IMR-90 (cell line): ENCODE results near the gene EMC8. TPM values are rescaled to one million over a fixed set of nuclear protein-coding genes. Genes with fewer than 3 reads are reported as not detected.

Experiments used
- ATAC-seq: fragments of 200-7000 bp; cut with Tn5 transposase; 2 replicates; pipeline ENCODE4 v1.9.1; 2020; ENCODE audit warnings: low read depth, mild to moderate bottlenecking, moderate library complexity
- BruUV-seq: library from RNA; stranded (reverse); fragments of 400-500 nt; replicated peaks from 2 replicates; lab custom pipeline; 2021; lab: Mats Ljungman, UMichigan
- CTCF ChIA-PET: fragments of 300-600 bp; formaldehyde crosslinking; extraction: SDS; loops from one replicate; lab custom pipeline; 2021; ENCODE audit warnings: antibody characterized with exemption; lab: Yijun Ruan, JAX
- POLR2A ChIA-PET: fragments of 300-600 bp; sonication (Branson Sonifier 250); formaldehyde crosslinking; loops from one replicate; lab custom pipeline; 2022; ENCODE audit warnings: antibody characterized with exemption; ENCODE audit not compliant: unreplicated experiment; lab: Charles Lee
- DNase-seq: peaks from one replicate; pipeline ENCODE4 v3.0.0; 2013
- H2AFZ ChIP-seq: replicated peaks from 2 replicates; pipeline ENCODE3; 2013; ENCODE audit warnings: low read length, mild to moderate bottlenecking; ENCODE audit not compliant: poor library complexity
- H2AK5ac ChIP-seq: 2 replicates; pipeline ENCODE4 v1.6.1; 2013; ENCODE audit warnings: low read depth, low read length, inconsistent platforms
- H2AK9ac ChIP-seq: replicated peaks from 2 replicates; pipeline ENCODE3; 2013; ENCODE audit warnings: mild to moderate bottlenecking, low read depth, low read length, moderate library complexity; ENCODE audit not compliant: poor library complexity
- H2BK120ac ChIP-seq: 2 replicates; pipeline ENCODE4 v1.6.1; 2013; ENCODE audit warnings: low read depth, low read length, inconsistent platforms
- H2BK15ac ChIP-seq: 3 replicates; pipeline ENCODE4 v1.6.1; 2013; ENCODE audit warnings: low read depth, low read length, inconsistent platforms
- H2BK20ac ChIP-seq: 2 replicates; pipeline ENCODE4 v1.6.1; 2013; ENCODE audit warnings: low read depth, mild to moderate bottlenecking, inconsistent platforms, low read length, moderate library complexity
- H2BK5ac ChIP-seq: 2 replicates; pipeline ENCODE4 v1.6.1; 2013; ENCODE audit warnings: mild to moderate bottlenecking, low read depth, low read length, inconsistent platforms; ENCODE audit not compliant: poor library complexity, severe bottlenecking
- H3K14ac ChIP-seq: replicated peaks from 2 replicates; pipeline ENCODE4 v1.6.1; 2013; ENCODE audit warnings: low read depth, low read length, inconsistent platforms
- H3K18ac ChIP-seq: 2 replicates; pipeline ENCODE4 v1.6.1; 2013; ENCODE audit warnings: low read depth, low read length, control low read depth
- H3K23ac ChIP-seq: 2 replicates; pipeline ENCODE4 v1.6.1; 2013; ENCODE audit warnings: low read depth, low read length, inconsistent platforms
- H3K27ac ChIP-seq: 2 replicates; pipeline ENCODE4 v1.5.1; 2013; ENCODE audit warnings: mild to moderate bottlenecking, control low read depth, low read length; ENCODE audit not compliant: insufficient read depth
- H3K27me3 ChIP-seq: 2 replicates; pipeline ENCODE4 v1.6.1; 2013; ENCODE audit warnings: low read length; ENCODE audit not compliant: control insufficient read depth, insufficient read depth
- H3K36me3 ChIP-seq: 2 replicates; pipeline ENCODE4 v1.6.1; 2013; ENCODE audit warnings: low read length, mixed read lengths; ENCODE audit not compliant: control insufficient read depth, insufficient read depth
- H3K4ac ChIP-seq: 2 replicates; pipeline ENCODE4 v1.6.1; 2013; ENCODE audit warnings: low read depth, low read length, inconsistent platforms
- H3K4me1 ChIP-seq: 2 replicates; pipeline ENCODE4 v1.6.1; 2013; ENCODE audit warnings: low read length, mixed read lengths; ENCODE audit not compliant: control insufficient read depth, insufficient read depth
- H3K4me2 ChIP-seq: 2 replicates; pipeline ENCODE4 v1.6.1; 2013; ENCODE audit warnings: low read depth, mild to moderate bottlenecking, control low read depth, low read length, moderate library complexity
- H3K4me3 ChIP-seq: 2 replicates; pipeline ENCODE4 v1.5.1; 2013; ENCODE audit warnings: low read depth, mild to moderate bottlenecking, control low read depth, low read length, moderate library complexity; ENCODE audit not compliant: insufficient read depth
- H3K56ac ChIP-seq: 2 replicates; pipeline ENCODE4 v1.6.1; 2013; ENCODE audit warnings: low read length, inconsistent platforms; ENCODE audit not compliant: insufficient read depth; ENCODE audit errors: extremely low read depth
- H3K79me1 ChIP-seq, 2 experiments: 2 replicates each; pipeline ENCODE4 v1.6.1; 2013; ENCODE audit warnings: low read length in 2 of 2, inconsistent platforms in 1 of 2, low read depth in 1 of 2
- H3K9ac ChIP-seq: 2 replicates; pipeline ENCODE4 v1.6.1; 2013; ENCODE audit warnings: low read depth, low read length, control low read depth
- H3K9me1 ChIP-seq: 2 replicates; pipeline ENCODE4 v1.6.1; 2013; ENCODE audit warnings: low read length, inconsistent platforms; ENCODE audit not compliant: insufficient read depth
- H3K9me3 ChIP-seq: 2 replicates; pipeline ENCODE4 v1.6.1; 2013; ENCODE audit warnings: low read length; ENCODE audit not compliant: control insufficient read depth, insufficient read depth
- H4K20me1 ChIP-seq: 2 replicates; pipeline ENCODE4 v1.6.1; 2013; ENCODE audit warnings: low read length, inconsistent platforms; ENCODE audit not compliant: insufficient read depth
- H4K5ac ChIP-seq: 2 replicates; pipeline ENCODE4 v1.6.1; 2013; ENCODE audit warnings: mild to moderate bottlenecking, low read depth, low read length, control low read depth
- H4K8ac ChIP-seq, 2 experiments: 2 replicates each; pipeline ENCODE4 v1.6.1; 2013; ENCODE audit warnings: low read depth in 2 of 2, low read length in 2 of 2, control low read depth in 1 of 2, inconsistent platforms in 1 of 2
- H4K91ac ChIP-seq: 2 replicates; pipeline ENCODE4 v1.6.1; 2013; ENCODE audit warnings: low read depth, low read length, inconsistent platforms; ENCODE audit not compliant: insufficient read depth
- MAFK ChIP-seq: IDR thresholded peaks from 2 replicates; pipeline ENCODE4 v1.6.1; 2012; ENCODE audit warnings: low read depth, low read length, improper control_type of control experiment
- RAD21 ChIP-seq: IDR thresholded peaks from 2 replicates; pipeline ENCODE4 v1.6.1; 2012; ENCODE audit warnings: low read length, improper control_type of control experiment
- SMC3 ChIP-seq: fragments of 150-350 bp; IDR thresholded peaks from 2 replicates; pipeline ENCODE4 v1.6.1; 2016; ENCODE audit warnings: low read depth, mild to moderate bottlenecking, antibody characterized with exemption, low read length, moderate library complexity
- WGBS, 2 experiments: methylation state at CpG; one replicate each; pipeline versions ENCODE4 v1.1.5 to v1.1.7; 2013; ENCODE audit warnings: missing lambda C conversion rate in 2 of 2; ENCODE audit not compliant: insufficient read length in 1 of 2; ENCODE audit errors: extremely low coverage in 2 of 2; 5-methylcytosine and 5-hydroxymethylcytosine counted together
- dilution Hi-C: fragments of 300-500 bp; cut with HindIII; formaldehyde crosslinking; loops from one replicate; pipeline ENCODE4 v1.14.3; 2018; ENCODE audit warnings: low sequenced_read_pairs; ENCODE audit not compliant: unreplicated experiment
- in situ Hi-C: fragments of 300-500 bp; cut with MboI; formaldehyde crosslinking; loops from 3 replicates; pipeline ENCODE4 v1.14.3; 2019; ENCODE audit warnings: low sequenced_read_pairs, inconsistent platforms, mixed read lengths
- intact Hi-C: fragments of 100-400 bp; cut with micrococcal nuclease; formaldehyde crosslinking; loops from 2 replicates; pipeline ENCODE4 v1.10.0; 2022
- polyA plus RNA-seq, 3 experiments: library from polyadenylated mRNA; depleted of rRNA; stranded (reverse); fragments of >200 nt; gene quantifications; 2 replicates each; pipeline ENCODE4 v1.2.3, GENCODE V29; 2012; ENCODE audit warnings: low replicate concordance in 1 of 3
- total RNA-seq: library from RNA; depleted of rRNA; stranded (reverse); fragments of >200 nt; gene quantifications from 2 replicates; pipeline ENCODE4 v1.2.3, GENCODE V29; 2012

The EMC8 gene
- total and polyA plus RNA-seq, 2 of the 4 experiments (the other 2 are of a cell fraction), result 23.7 to 48.9 TPM

- dilution Hi-C loops, result no loop called here
- peak; percentile 66 for DNase-seq
- Histone ChIP-seq H3K4ac (no peak overlapping the region), H3K79me1 (peaks cover 40 to 67% of the 10 kb centered on the region in 2 experiments), H2AFZ (no peak overlapping the region), H3K14ac (no peak overlapping the region), H3K9me1 (no peaks in the 10 kb centered on the region; the same call in 1 of the 2 replicates), H3K27ac (no peak overlapping the region), H3K18ac (no peak overlapping the region), H3K36me3 (peaks cover 41% of the 10 kb centered on the region), H3K9ac (no peak overlapping the region), H3K27me3 (no peaks in the 10 kb centered on the region), H4K20me1 (peaks cover 57% of the 10 kb centered on the region), H2BK120ac (no peak overlapping the region), H2BK20ac (no peak overlapping the region), H3K4me2 (no peak overlapping the region), H3K9me3 (no peaks in the 10 kb centered on the region), H3K4me1 (peaks cover 18% of the 10 kb centered on the region), H2BK15ac (no peak overlapping the region), H3K56ac (no peak overlapping the region), H4K91ac (no peak overlapping the region), H2BK5ac (no peak overlapping the region), H2AK9ac (no peak overlapping the region), H3K23ac (no peak overlapping the region), H4K5ac (no peak overlapping the region), H3K4me3 (no peak overlapping the region), H4K8ac (no peak overlapping the region), H2AK5ac (no peak overlapping the region)
- peak; percentile 50 for ATAC-seq
- BruUV-seq, result no TSS peak
- intact Hi-C loops, result no loop called here
- CTCF ChIA-PET, result no interaction called here
- 66% methylated on average over 9 of the region's 16 CpGs; no CpG with 5 or more reads in 1 of the 2 experiments for WGBS, 2 experiments
- POLR2A ChIA-PET, result no interaction called here
- in situ Hi-C loops, result no loop called here
- no peak for TF ChIP-seq RAD21
- 0 out of 2 replicates have a peak, but pooled peaks have one; percentile 14 for TF ChIP-seq MAFK
- TF ChIP-seq SMC3, result no peak
Measured at GRCh38 chr16:85781695-85782370, 17.5 kb downstream of the EMC8 start.
